ENCODE data around the gene CYP27B1. TPM values are rescaled to one million over a fixed set of nuclear protein-coding genes. Genes with fewer than 3 reads are reported as not detected.

CYP27B1 gene
- total and polyA plus RNA-seq, 2 donors (not counting 3 experiments of a cell fraction or from before 2014, with no cell fraction given) = 0.62 to 2.7 TPM

DNA sequence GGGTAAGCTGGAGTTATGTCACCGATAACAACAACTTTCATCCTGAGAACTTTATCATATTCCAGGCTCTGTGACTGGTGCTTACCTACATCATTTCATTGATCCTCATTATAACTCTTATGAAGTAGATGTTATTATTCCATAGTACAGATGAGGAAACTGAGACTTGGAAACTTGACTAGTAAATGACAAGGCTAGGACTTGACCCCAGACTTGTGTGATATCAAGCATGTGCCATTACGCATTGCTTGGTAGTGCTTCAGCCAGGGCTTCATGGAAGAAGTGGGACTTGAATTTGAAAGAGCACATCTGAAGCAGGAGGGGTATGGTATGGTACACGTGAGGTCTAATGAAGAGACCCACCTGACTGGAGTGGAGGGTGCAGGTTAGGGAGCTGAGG lies 39.8 kb upstream of the CYP27B1 start:
- Histone ChIP-seq H3K4me2 (ENCODE audit: insufficient read depth, low read length) (no peak overlapping the region), H3K79me2 (ENCODE audit: control insufficient read depth, insufficient read depth, low read length) (no peaks in the 10 kb centered on the region), H3K27ac (ENCODE audit: insufficient read depth, low read depth, low read length) (no peak overlapping the region), H3K27me3 (ENCODE audit: control insufficient read depth in 2 of 2, insufficient read depth in 2 of 2, low read length in 2 of 2) (no peaks in the 10 kb centered on the region), H2AFZ (ENCODE audit: low read depth, low read length) (no peak overlapping the region), H3K36me3 (ENCODE audit: control insufficient read depth in 2 of 2, extremely low read depth in 1 of 2, insufficient read depth in 2 of 2, low read length in 2 of 2) (peaks cover 0 to 13% of the 10 kb centered on the region in 2 experiments), H3K4me1 (ENCODE audit: control insufficient read depth, extremely low read depth, insufficient read depth, low read length) (no peaks in the 10 kb centered on the region), H3K9ac (replicated peaks; ENCODE audit: extremely low read depth, insufficient read depth, low read length) (no peak overlapping the region), H3K9me1 (replicated peaks; ENCODE audit: control insufficient read depth, extremely low read depth, insufficient read depth, low read length) (no peaks in the 10 kb centered on the region), H3K4me3 (replicated peaks in 1 of 3; ENCODE audit: insufficient read depth in 1 of 3, low read depth in 1 of 3, low read length in 3 of 3) (no peak overlapping the region), H3K9me3 (replicated peaks; ENCODE audit: control insufficient read depth, insufficient read depth, low read length) (no peaks in the 10 kb centered on the region), H4K20me1 (replicated peaks; ENCODE audit: control insufficient read depth, extremely low read depth, insufficient read depth, low read length) (no peaks in the 10 kb centered on the region)
- CTCF ChIA-PET = interaction anchor here (0.5 to 1.2 kb wide), 3 partner anchors 9 to 172 kb away, joined by 3 read pairs; no protein-coding TSS in a partner anchor
- no TSS peak for BruUV-seq (replicated peaks)
- FAIRE-seq = no peak
- DNase-seq (ENCODE audit: low read depth, low spot score) = no peak
- TF ChIP-seq POLR2AphosphoS5 (IDR thresholded peaks at IDR 0.05; ENCODE audit: insufficient read depth, low read depth, low read length) (no peak), POLR2A (IDR thresholded peaks at IDR 0.05; ENCODE audit: low read depth, low read length) (no peak), EZH2 (IDR thresholded peaks at IDR 0.05; ENCODE audit: borderline replicate concordance, low read depth, low read length, severe bottlenecking) (no peak), FOS (IDR thresholded peaks at IDR 0.05; ENCODE audit: borderline replicate concordance, insufficient read depth, low read length) (no peak), GATA2 (IDR thresholded peaks at IDR 0.05; ENCODE audit: insufficient read depth, insufficient read length, low read depth, low read length) (no peak), MYC (IDR thresholded peaks at IDR 0.05; ENCODE audit: low read depth, low read length) (no peak), JUN (IDR thresholded peaks at IDR 0.05; ENCODE audit: borderline replicate concordance, insufficient read depth, insufficient read length, low read depth) (no peak)
- TF ChIP-seq, protein P1, sequence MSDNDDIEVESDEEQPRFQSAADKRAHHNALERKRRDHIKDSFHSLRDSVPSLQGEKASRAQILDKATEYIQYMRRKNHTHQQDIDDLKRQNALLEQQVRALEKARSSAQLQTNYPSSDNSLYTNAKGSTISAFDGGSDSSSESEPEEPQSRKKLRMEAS (IDR thresholded peaks at IDR 0.05; ENCODE audit: insufficient read depth, insufficient read length) = no peak
- TF ChIP-seq, protein P2, sequence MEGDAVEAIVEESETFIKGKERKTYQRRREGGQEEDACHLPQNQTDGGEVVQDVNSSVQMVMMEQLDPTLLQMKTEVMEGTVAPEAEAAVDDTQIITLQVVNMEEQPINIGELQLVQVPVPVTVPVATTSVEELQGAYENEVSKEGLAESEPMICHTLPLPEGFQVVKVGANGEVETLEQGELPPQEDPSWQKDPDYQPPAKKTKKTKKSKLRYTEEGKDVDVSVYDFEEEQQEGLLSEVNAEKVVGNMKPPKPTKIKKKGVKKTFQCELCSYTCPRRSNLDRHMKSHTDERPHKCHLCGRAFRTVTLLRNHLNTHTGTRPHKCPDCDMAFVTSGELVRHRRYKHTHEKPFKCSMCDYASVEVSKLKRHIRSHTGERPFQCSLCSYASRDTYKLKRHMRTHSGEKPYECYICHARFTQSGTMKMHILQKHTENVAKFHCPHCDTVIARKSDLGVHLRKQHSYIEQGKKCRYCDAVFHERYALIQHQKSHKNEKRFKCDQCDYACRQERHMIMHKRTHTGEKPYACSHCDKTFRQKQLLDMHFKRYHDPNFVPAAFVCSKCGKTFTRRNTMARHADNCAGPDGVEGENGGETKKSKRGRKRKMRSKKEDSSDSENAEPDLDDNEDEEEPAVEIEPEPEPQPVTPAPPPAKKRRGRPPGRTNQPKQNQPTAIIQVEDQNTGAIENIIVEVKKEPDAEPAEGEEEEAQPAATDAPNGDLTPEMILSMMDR (IDR thresholded peaks at IDR 0.05; ENCODE audit: extremely low read depth in 1 of 2, insufficient read depth in 1 of 2, low read depth in 1 of 2, low read length in 2 of 2) = no peak
- dilution Hi-C loops (cut with MboI; ENCODE audit: extremely low pct_ligation_motif_present, low sequenced_read_pairs) (no loop called here), intact Hi-C loops (cut with micrococcal nuclease) (no loop called here)
- POLR2A ChIA-PET = no interaction called here

Data from endothelial cell of umbilical vein (primary cell).